GM12873 (cell line): ENCODE results near the gene CRYZ.

Experiments used
- CTCF ChIP-seq: IDR thresholded peaks from 2 replicates; pipeline ENCODE4 v1.5.1; 2012; ENCODE audit warnings: low read depth, mild to moderate bottlenecking, moderate library complexity, low read length, control low read depth; ENCODE audit not compliant: insufficient read depth; ENCODE audit errors: missing control alignments

The CRYZ gene

GRCh38 chr1:74697832-74698231 is 35.0 kb downstream of the CRYZ start:
- no peak for TF ChIP-seq CTCF

GRCh38 chr1:74693473-74693872 is 39.4 kb downstream of the CRYZ start:
- TF ChIP-seq CTCF, result no peak

- no peak for TF ChIP-seq CTCF
These were observed 41.9 kb downstream of the CRYZ start for GRCh38 chr1:74690909-74691308.

- no peak for TF ChIP-seq CTCF
These were observed 42.5 kb downstream of the CRYZ start for GRCh38 chr1:74690364-74690696.

- TF ChIP-seq CTCF, result peak; percentile 70
These were observed 43.1 kb downstream of the CRYZ start for GRCh38 chr1:74689621-74690363.

- TF ChIP-seq CTCF, result no peak
These were observed 45.9 kb downstream of the CRYZ start for GRCh38 chr1:74686928-74687327.

- no peak for TF ChIP-seq CTCF
These were observed 48.5 kb downstream of the CRYZ start for GRCh38 chr1:74684301-74684700.
